GM12878 (cell line): Measurements from ENCODE around the gene HSBP1L1. TPM values are rescaled to one million over a fixed set of nuclear protein-coding genes. Genes with fewer than 3 reads are reported as not detected.

Experiments
- ATAC-seq: fragments of 200-7000 bp; cut with Tn5 transposase; 3 replicates; pipeline ENCODE4 v1.9.1; 2020; ENCODE audit warnings: mild to moderate bottlenecking, moderate library complexity
- BruUV-seq: library from RNA; stranded (reverse); fragments of 400-500 nt; replicated peaks from 2 replicates; lab custom pipeline; 2021; lab: Mats Ljungman, UMichigan
- CTCF ChIA-PET: fragments of 300-600 bp; sonication (Branson Sonifier 250); formaldehyde crosslinking; extraction: SDS; loops from one replicate; lab custom pipeline; 2021; ENCODE audit warnings: inconsistent platforms; lab: Yijun Ruan, JAX
- POLR2A ChIA-PET: fragments of 350-600 bp; formaldehyde crosslinking; extraction: SDS; loops from one replicate; lab custom pipeline; 2021; ENCODE audit warnings: inconsistent platforms; lab: Charles Lee
- RAD21 ChIA-PET: fragments of 300-600 bp; sonication (Branson Sonifier 250); formaldehyde crosslinking; loops from one replicate; lab custom pipeline; 2023; ENCODE audit warnings: antibody characterized with exemption; ENCODE audit not compliant: unreplicated experiment; lab: Charles Lee
- SMC1A ChIA-PET: fragments of 300-600 bp; sonication (Branson Sonifier 250); formaldehyde crosslinking; loops from one replicate; lab custom pipeline; 2023; ENCODE audit not compliant: unreplicated experiment, uncharacterized antibody; lab: Charles Lee
- DNase-seq: peaks from one replicate; pipeline ENCODE4 v3.0.0-alpha.2; 2011; ENCODE audit warnings: low read depth, low spot score
- FAIRE-seq: peaks from 3 replicates; lab custom pipeline; 2011; peaks lifted over from hg19 to GRCh38; lab: Jason Lieb, UNC
- H2AFZ ChIP-seq: 2 replicates; pipeline ENCODE4 v1.6.0; 2011; ENCODE audit warnings: low read depth, low read length, control low read depth; ENCODE audit not compliant: control insufficient read depth
- H3K27ac ChIP-seq: 2 replicates; pipeline ENCODE4 v1.5.1; 2011; ENCODE audit warnings: control low read depth; ENCODE audit not compliant: control insufficient read depth, insufficient read depth
- H3K27me3 ChIP-seq, 2 experiments: replicated peaks in 1 of 2; 2 replicates each; pipeline versions ENCODE4 v1.6.0 to v1.6.1; 2011; ENCODE audit warnings: low read length in 1 of 2; ENCODE audit not compliant: control insufficient read depth in 2 of 2, insufficient read depth in 2 of 2
- H3K36me3 ChIP-seq, 2 experiments: 2 replicates each; pipeline ENCODE4 v1.5.1; 2011; ENCODE audit warnings: low read length in 1 of 2; ENCODE audit not compliant: control insufficient read depth in 2 of 2, insufficient read depth in 2 of 2
- H3K4me1 ChIP-seq: 2 replicates; pipeline ENCODE4 v1.6.1; 2011; ENCODE audit warnings: mild to moderate bottlenecking, low read length, moderate library complexity, mixed read lengths; ENCODE audit not compliant: control insufficient read depth, insufficient read depth
- H3K4me2 ChIP-seq: 2 replicates; pipeline ENCODE4 v1.6.0; 2011; ENCODE audit warnings: control low read depth; ENCODE audit not compliant: control insufficient read depth, insufficient read depth
- H3K4me3 ChIP-seq: fragments of 200-600 bp; sonication (generic); 2 replicates; pipeline ENCODE4 v1.5.1; 2016
- H3K79me2 ChIP-seq: 2 replicates; pipeline ENCODE4 v1.6.0; 2011; ENCODE audit warnings: low read length; ENCODE audit not compliant: control insufficient read depth, insufficient read depth
- H3K9ac ChIP-seq: 2 replicates; pipeline ENCODE4 v1.8.0; 2011; ENCODE audit warnings: low read length, control low read depth, mixed read lengths; ENCODE audit not compliant: control insufficient read depth, insufficient read depth
- H3K9me3 ChIP-seq: replicated peaks from 3 replicates; pipeline ENCODE4 v1.5.1; 2011; ENCODE audit warnings: mild to moderate bottlenecking, low read length; ENCODE audit not compliant: control insufficient read depth, insufficient read depth
- H4K20me1 ChIP-seq: 2 replicates; pipeline ENCODE4 v1.6.0; 2011; ENCODE audit not compliant: control insufficient read depth, insufficient read depth
- CREM ChIP-seq: IDR thresholded peaks from 2 replicates; pipeline ENCODE4 v1.6.1; 2014; ENCODE audit warnings: antibody characterized with exemption, low read depth
- CUX1 ChIP-seq: IDR thresholded peaks from 2 replicates; pipeline ENCODE4 v1.6.1; 2012; ENCODE audit warnings: improper control_type of control experiment, low read depth, low read length; ENCODE audit not compliant: insufficient replicate concordance
- ESRRA ChIP-seq: IDR thresholded peaks from 2 replicates; pipeline ENCODE4 v1.6.1; 2012; ENCODE audit warnings: mild to moderate bottlenecking, low read length, improper control_type of control experiment
- GABPA ChIP-seq: IDR thresholded peaks from 2 replicates; pipeline ENCODE4 v1.6.1; 2014; ENCODE audit warnings: antibody characterized with exemption, low read depth, mild to moderate bottlenecking, inconsistent platforms
- JUND ChIP-seq: IDR thresholded peaks from 2 replicates; pipeline ENCODE4 v1.6.1; 2012; ENCODE audit warnings: low read depth, mild to moderate bottlenecking, low read length, improper control_type of control experiment, moderate library complexity
- MYB ChIP-seq: fragments of 150-350 bp; IDR thresholded peaks from 2 replicates; pipeline ENCODE4 v1.6.1; 2014; ENCODE audit warnings: mild to moderate bottlenecking, low read depth, low read length, borderline replicate concordance
- MYC ChIP-seq: IDR thresholded peaks from 2 replicates; pipeline ENCODE4 v1.6.1; 2011; ENCODE audit warnings: mild to moderate bottlenecking, low read length, moderate library complexity, inconsistent platforms; ENCODE audit not compliant: insufficient read depth, insufficient replicate concordance, insufficient read length, severe bottlenecking
- NFXL1 ChIP-seq: fragments of 450-650 bp; IDR thresholded peaks from 2 replicates; pipeline ENCODE4 v1.6.1; 2017; ENCODE audit warnings: antibody characterized with exemption, mild to moderate bottlenecking, borderline replicate concordance
- NFYA ChIP-seq: IDR thresholded peaks from 2 replicates; pipeline ENCODE4 v1.6.1; 2011; ENCODE audit warnings: low read depth, mild to moderate bottlenecking, low read length, improper control_type of control experiment, borderline replicate concordance
- PBX3 ChIP-seq: IDR thresholded peaks from 2 replicates; pipeline ENCODE4 v1.6.1; 2011; ENCODE audit warnings: mild to moderate bottlenecking, low read depth, low read length, moderate library complexity; ENCODE audit not compliant: insufficient replicate concordance
- RFX5 ChIP-seq: IDR thresholded peaks from 2 replicates; pipeline ENCODE4 v1.6.1; 2011; ENCODE audit warnings: low read depth, low read length, improper control_type of control experiment
- SIN3A ChIP-seq: IDR thresholded peaks from 2 replicates; pipeline ENCODE4 v1.6.1; 2012; ENCODE audit warnings: low read depth, low read length, improper control_type of control experiment
- SP1 ChIP-seq: IDR thresholded peaks from one replicate; pipeline ENCODE4 v1.6.1; 2011; ENCODE audit warnings: low read depth, low read length
- ZNF207 ChIP-seq: fragments of 450-650 bp; IDR thresholded peaks from 2 replicates; pipeline ENCODE4 v1.6.1; 2014; ENCODE audit warnings: antibody characterized with exemption, mild to moderate bottlenecking, borderline replicate concordance
- ZNF274 ChIP-seq: IDR thresholded peaks from one replicate; pipeline ENCODE4 v1.8.0; 2011; ENCODE audit not compliant: insufficient read length, insufficient read depth
- WGBS: methylation state at CpG from one replicate; pipeline ENCODE4 v1.1.6; 2016; ENCODE audit warnings: low lambda C conversion rate; ENCODE audit not compliant: insufficient replicate concordance, insufficient coverage; ENCODE audit errors: missing lambda C conversion rate; 5-methylcytosine and 5-hydroxymethylcytosine counted together
- in situ Hi-C: fragments of 300-500 bp; cut with MboI; formaldehyde crosslinking; loops from 9 replicates; pipeline ENCODE4 v1.14.3; 2018; ENCODE audit warnings: mixed read lengths
- intact Hi-C: fragments of 100-400 bp; cut with micrococcal nuclease; formaldehyde crosslinking; loops from one replicate; pipeline ENCODE4 v1.14.2; 2022; ENCODE audit not compliant: unreplicated experiment
- polyA plus RNA-seq, 11 experiments: library from polyadenylated mRNA; depleted of rRNA in 4 of 11; unstranded in 6 of 11; stranded (reverse) in 5 of 11; fragments of >200 nt; fragmentation: Nextera tagmentation in 4 of 11; fragmentation: Illumina TruSeq in 1 of 11; extraction: Ambion mirVana in 4 of 11; extraction: Trizol in 1 of 11; gene quantifications; 1 replicate in 1 of 11; 2 replicates in 10 of 11; pipeline versions ENCODE4 v1.2.1 to v1.2.3, GENCODE V29; 2011 to 2016; ENCODE audit warnings: inconsistent platforms in 2 of 11, missing spikeins in 2 of 11, low read depth in 1 of 11
- total RNA-seq, 4 experiments: library from RNA; depleted of rRNA in 3 of 4; stranded (reverse); fragments of >200 nt in 3 of 4; fragmentation: Illumina TruSeq in 1 of 4; extraction: Trizol in 1 of 4; gene quantifications; 2 replicates each; pipeline versions ENCODE4 v1.2.1 to v1.2.3, GENCODE V29; 2013 to 2021

Gene HSBP1L1
- total and polyA plus RNA-seq, 10 of the 15 experiments (the other 5 are each of a cell fraction or from before 2014, with no cell fraction given), result 0.97 to 14.0 (median 6.9) TPM; not detected in 1

GRCh38 chr18:79951545-79952455 is 12.6 kb upstream of the HSBP1L1 start, which contains the start of gene SLC66A2:
SLC66A2 (minus strand) TSS chr18:79951653; CDS start chr18:79950926, 727 bp downstream.
- BruUV-seq, result no TSS peak
- peaks cover 14% of the 10 kb centered on the region for H3K4me1 ChIP-seq
- in situ Hi-C loops, result loop anchor here (10.0 kb wide), 1 partner anchor 557 kb away; the partner anchor contains the start of gene NFATC1
- ATAC-seq, result peak; percentile 87
- H3K4me3 ChIP-seq, result peak within 1 kb of the TSS; percentile 84
- no peaks in the 10 kb centered on the region for H3K27me3 ChIP-seq
- ChIA-PET CTCF (interaction anchor here (0.6 to 1.3 kb wide), 2 partner anchors 31 to 37 kb away, joined by 3 read pairs; no protein-coding TSS in a partner anchor), SMC1A (interaction anchor here (1.2 kb wide), 1 partner anchor 34 kb away, joined by 3 read pairs; no protein-coding TSS in a partner anchor), POLR2A (interaction anchor here (1.1 to 1.4 kb wide), 3 partner anchors 10 to 82 kb away, joined by 3 to 8 read pairs (median 5); partner anchors contain the start of gene RBFA), RAD21 (interaction anchor here (0.6 to 1.8 kb wide), 3 partner anchors 10 to 15 kb away, joined by 3 to 5 read pairs (median 3); no protein-coding TSS in a partner anchor)
- no peaks in the 10 kb centered on the region for H4K20me1 ChIP-seq
- H3K36me3 ChIP-seq, result no peaks in the 10 kb centered on the region
- H3K27ac ChIP-seq, result peak within 1 kb of the TSS; percentile 75
- peak within 1 kb of the TSS; percentile 72 for H2AFZ ChIP-seq
- intact Hi-C loops, result loop anchor here (5.0 kb wide), 1 partner anchor 36 kb away; the partner anchor contains the start of gene TXNL4A
- peaks cover 32% of the 10 kb centered on the region for H3K79me2 ChIP-seq
- DNase-seq, result no peak
- H3K4me2 ChIP-seq, result peak within 1 kb of the TSS; percentile 98
- peak within 1 kb of the TSS; percentile 76 for H3K9ac ChIP-seq
- FAIRE-seq, result no peak
- no peaks in the 10 kb centered on the region for H3K9me3 ChIP-seq
- WGBS, result 11% methylated on average over 47 of the region's 126 CpGs
- TF ChIP-seq SIN3A (peak; percentile 44; the same call in 1 of the 2 replicates), RFX5 (no peak), MYC (no peak), JUND (0 out of 2 replicates have a peak, but pooled peaks have one; percentile 13), NFYA (no peak), MYB (no peak), SP1 (peak; percentile 77), PBX3 (no peak), NFXL1 (no peak), GABPA (no peak), ZNF274 (no peak), ZNF207 (no peak), CREM (peak; percentile 83), ESRRA (no peak), CUX1 (no peak)
